Measurements from ENCODE around the gene SLITRK5. TPM values are rescaled to one million over a fixed set of nuclear protein-coding genes. Genes with fewer than 3 reads are reported as not detected.

Gene SLITRK5
- total and polyA plus RNA-seq, 4 donors = 0.02 to 4.5 (median 0.04) TPM

DNA sequence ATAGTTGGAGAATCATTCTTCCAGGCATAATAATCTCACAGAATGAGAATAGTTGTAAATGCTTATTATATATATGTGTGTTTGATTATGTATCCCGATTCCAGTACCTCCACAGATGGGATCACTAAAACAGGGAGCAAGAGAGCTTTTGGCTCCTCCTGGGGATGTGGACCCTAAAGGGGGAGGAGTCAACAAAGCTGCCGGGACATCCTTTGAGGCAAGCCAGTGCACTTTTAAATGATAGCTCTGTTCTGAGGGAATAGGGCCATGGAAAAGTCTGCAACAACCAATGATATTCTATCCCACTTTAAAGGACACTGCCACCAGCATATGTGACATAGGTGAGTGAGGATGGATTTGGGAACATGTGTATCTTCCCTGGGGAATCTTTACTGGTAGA, 40.8 kb downstream of the SLITRK5 start:
- TF ChIP-seq, protein P1, sequence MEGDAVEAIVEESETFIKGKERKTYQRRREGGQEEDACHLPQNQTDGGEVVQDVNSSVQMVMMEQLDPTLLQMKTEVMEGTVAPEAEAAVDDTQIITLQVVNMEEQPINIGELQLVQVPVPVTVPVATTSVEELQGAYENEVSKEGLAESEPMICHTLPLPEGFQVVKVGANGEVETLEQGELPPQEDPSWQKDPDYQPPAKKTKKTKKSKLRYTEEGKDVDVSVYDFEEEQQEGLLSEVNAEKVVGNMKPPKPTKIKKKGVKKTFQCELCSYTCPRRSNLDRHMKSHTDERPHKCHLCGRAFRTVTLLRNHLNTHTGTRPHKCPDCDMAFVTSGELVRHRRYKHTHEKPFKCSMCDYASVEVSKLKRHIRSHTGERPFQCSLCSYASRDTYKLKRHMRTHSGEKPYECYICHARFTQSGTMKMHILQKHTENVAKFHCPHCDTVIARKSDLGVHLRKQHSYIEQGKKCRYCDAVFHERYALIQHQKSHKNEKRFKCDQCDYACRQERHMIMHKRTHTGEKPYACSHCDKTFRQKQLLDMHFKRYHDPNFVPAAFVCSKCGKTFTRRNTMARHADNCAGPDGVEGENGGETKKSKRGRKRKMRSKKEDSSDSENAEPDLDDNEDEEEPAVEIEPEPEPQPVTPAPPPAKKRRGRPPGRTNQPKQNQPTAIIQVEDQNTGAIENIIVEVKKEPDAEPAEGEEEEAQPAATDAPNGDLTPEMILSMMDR (IDR thresholded peaks at IDR 0.05; ENCODE audit: control extremely low read depth, extremely low read depth) = no peak
- no peaks in the 10 kb centered on the region for H3K27me3 ChIP-seq (ENCODE audit: control insufficient read depth in 3 of 3, insufficient read depth in 3 of 3, low read length in 2 of 3)
- H3K9ac ChIP-seq (ENCODE audit: insufficient read depth in 1 of 2, low read length in 2 of 2) = no peak overlapping the region
- H3K4me1 ChIP-seq (ENCODE audit: control insufficient read depth in 5 of 5, insufficient read depth in 5 of 5, low read length in 5 of 5) = no peaks in the 10 kb centered on the region
- no peaks in the 10 kb centered on the region for H3K9me3 ChIP-seq (ENCODE audit: control insufficient read depth in 4 of 4, insufficient read depth in 3 of 4, low read length in 3 of 4)
- ATAC-seq (ENCODE audit: insufficient read depth, low FRiP score) = no peak
- 71 to 81% methylated on average over 2 of the region's 2 CpGs for WGBS, 2 donors
- H3K27ac ChIP-seq (ENCODE audit: low read depth in 1 of 2, low read length in 1 of 2) = no peak overlapping the region
- no peak overlapping the region for H3K4me3 ChIP-seq
- no peak for DNase-seq
- H3K36me3 ChIP-seq (ENCODE audit: control insufficient read depth in 4 of 4, insufficient read depth in 4 of 4, low read length in 4 of 4) = no peaks in the 10 kb centered on the region
